Chondrocyte (in vitro differentiated cells): ENCODE results near the gene TIAM2. TPM values are rescaled to one million over a fixed set of nuclear protein-coding genes. Genes with fewer than 3 reads are reported as not detected.
A peak's percentile ranks its signal among the peaks of the same experiment; 100 is the strongest.

ENCODE experiments used
- DNase-seq: peaks from one replicate; pipeline ENCODE4 v3.0.0; 2021; ENCODE audit warnings: mixed read lengths, low spot score
- H3K27ac Mint-ChIP-seq: one replicate; pipeline ENCODE4 v1.8.0; 2021; ENCODE audit warnings: mild to moderate bottlenecking, moderate library complexity, mixed read lengths; ENCODE audit not compliant: unreplicated experiment
- H3K27me3 Mint-ChIP-seq: 2 replicates; pipeline ENCODE4 v1.8.0; 2021; ENCODE audit warnings: low read depth, mixed read lengths
- H3K36me3 Mint-ChIP-seq: 2 replicates; pipeline ENCODE4 v1.8.0; 2021; ENCODE audit warnings: low read depth, mixed read lengths
- H3K4me1 Mint-ChIP-seq: 2 replicates; pipeline ENCODE4 v1.8.0; 2021; ENCODE audit warnings: low read depth, mild to moderate bottlenecking, mixed read lengths
- H3K4me3 Mint-ChIP-seq: one replicate; pipeline ENCODE4 v1.8.0; 2021; ENCODE audit warnings: mild to moderate bottlenecking, moderate library complexity, mixed read lengths; ENCODE audit not compliant: unreplicated experiment
- H3K9me3 Mint-ChIP-seq: 2 replicates; pipeline ENCODE4 v1.8.0; 2021; ENCODE audit warnings: low read depth, mixed read lengths
- total RNA-seq: library from RNA; stranded (reverse); gene quantifications from 3 replicates; pipeline ENCODE4 v1.2.1, GENCODE V29; 2021
- TF ChIP-seq, protein P1 (sequence below): fragments of 200-600 bp; sonication (generic); IDR thresholded peaks from 2 replicates; pipeline ENCODE4 v1.5.0; 2021; ENCODE audit warnings: antibody characterized with exemption, mild to moderate bottlenecking, moderate library complexity

The TIAM2 gene
- total RNA-seq, 1 donor from 2014 or later: 13.8 TPM

DNA sequence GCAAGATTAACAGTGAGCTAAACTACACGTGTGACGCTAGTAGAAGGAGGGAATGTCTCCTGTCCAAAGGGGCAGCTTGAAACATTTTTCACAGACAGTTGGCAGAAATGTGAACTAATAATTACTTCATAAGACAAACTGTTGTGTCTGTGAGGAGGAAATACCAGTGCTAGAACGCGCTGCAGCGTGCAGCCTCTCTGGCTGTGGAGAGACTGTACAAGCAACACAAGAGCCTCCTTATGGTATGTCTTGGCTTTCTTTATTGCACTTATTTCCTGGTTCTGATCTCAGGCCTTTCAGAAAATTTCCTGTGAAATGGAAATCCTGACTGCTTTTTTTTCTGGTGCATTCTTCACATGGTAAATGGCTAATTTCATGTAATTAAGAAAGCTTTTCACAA is 25.3 kb upstream of the TIAM2 start:
- Mint-ChIP-seq H3K9me3 (no peaks in the 10 kb centered on the region), H3K36me3 (no peaks in the 10 kb centered on the region), H3K27ac (peak overlapping the region; percentile 79), H3K4me1 (peaks cover 11% of the 10 kb centered on the region), H3K27me3 (no peaks in the 10 kb centered on the region), H3K4me3 (no peak overlapping the region)
- TF ChIP-seq, protein P1, sequence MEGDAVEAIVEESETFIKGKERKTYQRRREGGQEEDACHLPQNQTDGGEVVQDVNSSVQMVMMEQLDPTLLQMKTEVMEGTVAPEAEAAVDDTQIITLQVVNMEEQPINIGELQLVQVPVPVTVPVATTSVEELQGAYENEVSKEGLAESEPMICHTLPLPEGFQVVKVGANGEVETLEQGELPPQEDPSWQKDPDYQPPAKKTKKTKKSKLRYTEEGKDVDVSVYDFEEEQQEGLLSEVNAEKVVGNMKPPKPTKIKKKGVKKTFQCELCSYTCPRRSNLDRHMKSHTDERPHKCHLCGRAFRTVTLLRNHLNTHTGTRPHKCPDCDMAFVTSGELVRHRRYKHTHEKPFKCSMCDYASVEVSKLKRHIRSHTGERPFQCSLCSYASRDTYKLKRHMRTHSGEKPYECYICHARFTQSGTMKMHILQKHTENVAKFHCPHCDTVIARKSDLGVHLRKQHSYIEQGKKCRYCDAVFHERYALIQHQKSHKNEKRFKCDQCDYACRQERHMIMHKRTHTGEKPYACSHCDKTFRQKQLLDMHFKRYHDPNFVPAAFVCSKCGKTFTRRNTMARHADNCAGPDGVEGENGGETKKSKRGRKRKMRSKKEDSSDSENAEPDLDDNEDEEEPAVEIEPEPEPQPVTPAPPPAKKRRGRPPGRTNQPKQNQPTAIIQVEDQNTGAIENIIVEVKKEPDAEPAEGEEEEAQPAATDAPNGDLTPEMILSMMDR: peak; percentile 9
- no peak for DNase-seq

DNA sequence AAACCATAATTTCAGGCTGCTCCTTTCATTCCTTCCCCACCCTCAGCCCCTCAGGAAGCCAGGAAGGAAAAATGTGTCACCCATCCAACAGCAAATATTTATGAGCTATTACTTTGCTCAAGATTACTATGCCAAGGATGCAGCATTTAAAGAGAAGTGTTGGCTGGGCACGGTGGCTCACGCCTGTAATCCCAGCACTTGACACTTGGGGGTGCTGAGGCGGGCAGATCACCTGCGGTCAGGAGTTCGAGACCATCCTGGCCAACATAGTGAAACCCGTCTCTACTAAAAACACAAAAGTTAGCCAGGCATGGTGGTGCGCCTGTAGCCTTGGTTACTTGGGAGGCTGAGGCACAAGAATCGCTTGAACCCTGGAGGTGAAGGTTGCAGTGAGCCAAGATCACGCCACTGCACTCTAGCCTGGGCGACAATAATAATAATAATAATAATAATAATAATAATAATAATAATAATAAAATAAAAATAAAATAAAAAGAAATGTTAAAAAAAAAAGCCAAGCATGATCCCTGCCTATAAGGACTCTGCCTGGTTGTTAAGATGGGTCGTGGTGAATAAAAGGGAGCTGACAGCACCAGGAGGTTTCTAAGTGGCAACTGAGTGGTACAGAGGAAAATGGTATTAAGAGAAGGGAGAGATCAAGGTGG is 20.5 kb upstream of the TIAM2 start:
- no peak overlapping the region for H3K27ac Mint-ChIP-seq
- DNase-seq: no peak
- H3K4me1 Mint-ChIP-seq: peaks cover 6% of the 10 kb centered on the region
- H3K27me3 Mint-ChIP-seq: no peaks in the 10 kb centered on the region
- no peaks in the 10 kb centered on the region for H3K36me3 Mint-ChIP-seq
- TF ChIP-seq, protein P1: peak; percentile 44
- H3K9me3 Mint-ChIP-seq: no peaks in the 10 kb centered on the region
- H3K4me3 Mint-ChIP-seq: no peak overlapping the region

DNA sequence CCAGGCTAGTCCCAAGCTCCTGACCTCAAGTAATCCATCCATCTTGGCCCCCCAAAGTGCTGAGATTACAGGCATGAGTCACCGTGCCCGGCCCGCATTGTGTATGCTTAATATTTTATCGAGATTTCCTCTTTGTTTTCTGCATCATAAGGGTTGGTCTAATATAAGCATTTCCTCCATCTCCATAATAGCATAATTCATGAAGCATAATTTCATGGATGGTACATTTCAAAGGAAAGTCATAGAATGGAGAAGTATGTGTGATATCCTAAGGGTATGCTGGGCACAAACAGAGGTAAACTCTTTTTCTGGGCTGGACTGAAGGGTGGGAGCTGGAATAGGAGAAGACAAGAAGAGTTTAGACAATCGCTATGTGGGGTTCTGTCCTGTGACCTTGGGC is 17.5 kb upstream of the TIAM2 start:
- H3K27ac Mint-ChIP-seq: no peak overlapping the region
- TF ChIP-seq, protein P1: no peak
- no peaks in the 10 kb centered on the region for H3K4me1 Mint-ChIP-seq
- H3K36me3 Mint-ChIP-seq: no peaks in the 10 kb centered on the region
- no peak for DNase-seq
- H3K9me3 Mint-ChIP-seq: no peaks in the 10 kb centered on the region
- no peak overlapping the region for H3K4me3 Mint-ChIP-seq
- no peaks in the 10 kb centered on the region for H3K27me3 Mint-ChIP-seq

DNA sequence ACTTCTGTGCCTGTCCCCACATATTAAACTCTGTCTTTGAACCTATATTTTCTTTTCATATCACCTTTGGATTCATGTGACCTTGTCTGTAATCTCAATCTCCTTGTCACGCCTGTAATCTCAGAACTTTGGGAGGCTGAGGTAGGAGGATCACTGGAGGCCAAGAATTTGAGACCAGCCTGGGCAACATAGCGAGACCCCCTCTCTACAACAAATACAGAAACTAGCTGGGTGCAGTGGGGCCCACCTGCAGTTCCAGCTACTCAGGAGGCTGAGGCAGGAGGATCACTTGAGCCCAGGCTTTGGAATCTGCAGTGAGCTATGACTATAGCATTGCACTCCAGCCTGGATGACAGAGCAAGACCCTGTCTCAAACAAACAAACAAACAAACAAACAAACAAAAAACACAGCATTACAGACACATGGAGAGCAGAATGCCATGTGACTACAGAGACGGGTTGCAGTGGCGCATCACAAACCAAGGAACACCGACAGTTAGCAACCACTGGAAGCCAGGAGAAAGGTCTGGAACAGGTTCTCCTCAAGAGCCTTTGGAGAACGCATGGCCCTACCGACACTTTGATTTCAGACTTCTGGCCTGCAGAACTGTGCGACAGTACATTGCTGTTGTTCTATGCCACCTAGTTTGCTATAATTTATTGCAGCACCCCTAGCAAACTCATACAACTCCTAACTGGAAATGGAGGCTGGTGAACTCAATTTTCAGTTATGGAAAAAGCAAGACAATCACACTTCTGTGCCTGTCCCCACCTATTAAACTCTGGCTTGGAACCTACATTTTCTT is 14.6 kb upstream of the TIAM2 start:
- H3K27me3 Mint-ChIP-seq: no peaks in the 10 kb centered on the region
- DNase-seq: no peak
- H3K36me3 Mint-ChIP-seq: no peaks in the 10 kb centered on the region
- no peak overlapping the region for H3K27ac Mint-ChIP-seq
- H3K4me3 Mint-ChIP-seq: no peak overlapping the region
- TF ChIP-seq, protein P1: no peak
- peaks cover 4% of the 10 kb centered on the region for H3K4me1 Mint-ChIP-seq
- H3K9me3 Mint-ChIP-seq: no peaks in the 10 kb centered on the region

DNA sequence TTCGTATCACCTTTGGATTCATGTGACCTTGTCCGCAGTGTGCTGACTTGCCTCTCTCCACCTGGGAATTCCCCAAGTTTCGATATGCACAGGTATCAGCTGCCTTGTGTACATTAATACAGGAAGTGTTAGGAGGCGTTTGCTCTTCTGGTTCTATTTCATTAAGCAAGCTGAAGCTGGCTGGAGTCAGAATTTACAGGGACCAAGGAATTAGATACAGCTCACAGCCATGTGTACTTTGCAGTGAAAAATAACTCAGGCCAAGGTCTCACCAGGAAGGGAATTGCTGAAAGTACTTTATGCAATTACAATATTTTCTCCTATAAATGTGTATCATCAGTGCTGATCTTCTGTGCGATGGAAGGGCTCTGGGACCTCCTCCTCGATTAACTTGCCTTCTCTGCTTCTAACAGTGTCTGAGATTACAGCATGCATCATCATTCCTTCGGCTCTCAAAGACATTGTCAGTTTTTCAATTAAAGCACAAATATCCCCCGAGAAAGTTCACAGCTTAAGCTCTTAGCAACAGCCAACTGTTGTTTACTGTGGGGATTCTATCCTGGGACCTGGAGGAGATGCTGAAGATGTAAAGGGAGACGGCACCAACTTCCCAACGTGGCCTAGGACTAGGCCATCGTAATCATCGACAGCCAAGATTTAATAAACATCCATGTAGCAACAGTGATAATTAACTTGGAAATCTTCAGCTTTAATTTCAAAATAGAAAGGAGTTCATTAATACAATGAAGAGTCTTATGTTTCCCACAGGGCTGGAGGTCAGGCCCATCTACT is 13.8 kb upstream of the TIAM2 start:
- Mint-ChIP-seq H3K4me3 (no peak overlapping the region), H3K27me3 (no peaks in the 10 kb centered on the region), H3K4me1 (peaks cover 4% of the 10 kb centered on the region), H3K27ac (no peak overlapping the region), H3K9me3 (no peaks in the 10 kb centered on the region), H3K36me3 (no peaks in the 10 kb centered on the region)
- TF ChIP-seq, protein P1: no peak
- DNase-seq: no peak
